Type B pancreatic cell (in vitro differentiated cells): ENCODE data around the gene SLC23A3. TPM values are rescaled to one million over a fixed set of nuclear protein-coding genes. Genes with fewer than 3 reads are reported as not detected.

Source experiments
- DNase-seq: peaks from one replicate; pipeline ENCODE4 v3.0.0; 2021; ENCODE audit warnings: mixed read lengths; ENCODE audit not compliant: unreplicated experiment; ENCODE audit errors: extremely low spot score
- H3K27ac Mint-ChIP-seq: 2 replicates; pipeline ENCODE4 v1.8.0; 2021; ENCODE audit warnings: mild to moderate bottlenecking, mixed read lengths
- H3K27me3 Mint-ChIP-seq: 2 replicates; pipeline ENCODE4 v1.8.0; 2021; ENCODE audit warnings: mixed read lengths
- H3K36me3 Mint-ChIP-seq: 2 replicates; pipeline ENCODE4 v1.8.0; 2021; ENCODE audit warnings: mixed read lengths
- H3K4me1 Mint-ChIP-seq: one replicate; pipeline ENCODE4 v1.8.0; 2021; ENCODE audit warnings: mixed read lengths; ENCODE audit not compliant: unreplicated experiment
- H3K4me3 Mint-ChIP-seq: 2 replicates; pipeline ENCODE4 v1.8.0; 2021; ENCODE audit warnings: mild to moderate bottlenecking, mixed read lengths
- H3K9me3 Mint-ChIP-seq: 2 replicates; pipeline ENCODE4 v1.8.0; 2021; ENCODE audit warnings: mixed read lengths
- total RNA-seq: library from RNA; stranded (reverse); gene quantifications from 2 replicates; pipeline ENCODE4 v1.2.1, GENCODE V29; 2021; ENCODE audit warnings: low replicate concordance
- TF ChIP-seq, protein P1 (sequence below): fragments of 200-600 bp; sonication (generic); conservative IDR thresholded peaks from 2 replicates; pipeline ENCODE4 v1.5.0; 2021; ENCODE audit warnings: antibody characterized with exemption, mild to moderate bottlenecking

The SLC23A3 gene
- total RNA-seq, 1 donor from 2014 or later = 5.5 TPM

DNA sequence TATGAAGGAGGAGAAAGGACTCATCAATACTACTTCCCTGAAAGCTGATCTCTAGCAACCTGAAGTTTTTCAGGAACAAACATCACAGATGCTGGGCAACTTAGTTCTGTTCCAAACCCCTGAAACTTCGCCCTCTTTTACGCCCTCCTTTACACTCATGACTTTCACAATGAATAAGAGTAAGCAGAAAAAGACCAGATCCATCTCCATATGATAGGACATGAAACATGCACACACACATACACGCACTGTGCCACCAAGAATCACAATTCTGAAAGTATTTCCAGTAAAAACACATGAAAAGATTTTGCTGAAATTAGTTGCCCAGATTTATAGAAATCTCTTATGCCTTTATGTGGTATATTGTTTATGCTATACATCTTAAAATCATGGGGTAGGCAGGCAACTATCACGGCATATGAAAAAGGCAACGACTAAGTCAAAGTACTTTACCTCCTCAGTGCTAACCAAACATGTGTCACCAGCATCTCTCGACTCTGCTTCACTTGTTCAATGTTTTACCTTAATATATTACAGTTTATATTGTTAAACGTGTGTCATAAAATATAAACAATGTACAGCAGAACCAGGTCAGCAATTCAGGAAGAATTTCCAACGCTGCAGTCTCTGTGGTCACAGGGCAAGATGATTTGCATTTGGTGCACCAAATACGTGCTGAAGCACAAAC is 57.0 kb downstream of the SLC23A3 start:
- TF ChIP-seq, protein P1, sequence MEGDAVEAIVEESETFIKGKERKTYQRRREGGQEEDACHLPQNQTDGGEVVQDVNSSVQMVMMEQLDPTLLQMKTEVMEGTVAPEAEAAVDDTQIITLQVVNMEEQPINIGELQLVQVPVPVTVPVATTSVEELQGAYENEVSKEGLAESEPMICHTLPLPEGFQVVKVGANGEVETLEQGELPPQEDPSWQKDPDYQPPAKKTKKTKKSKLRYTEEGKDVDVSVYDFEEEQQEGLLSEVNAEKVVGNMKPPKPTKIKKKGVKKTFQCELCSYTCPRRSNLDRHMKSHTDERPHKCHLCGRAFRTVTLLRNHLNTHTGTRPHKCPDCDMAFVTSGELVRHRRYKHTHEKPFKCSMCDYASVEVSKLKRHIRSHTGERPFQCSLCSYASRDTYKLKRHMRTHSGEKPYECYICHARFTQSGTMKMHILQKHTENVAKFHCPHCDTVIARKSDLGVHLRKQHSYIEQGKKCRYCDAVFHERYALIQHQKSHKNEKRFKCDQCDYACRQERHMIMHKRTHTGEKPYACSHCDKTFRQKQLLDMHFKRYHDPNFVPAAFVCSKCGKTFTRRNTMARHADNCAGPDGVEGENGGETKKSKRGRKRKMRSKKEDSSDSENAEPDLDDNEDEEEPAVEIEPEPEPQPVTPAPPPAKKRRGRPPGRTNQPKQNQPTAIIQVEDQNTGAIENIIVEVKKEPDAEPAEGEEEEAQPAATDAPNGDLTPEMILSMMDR = no peak
- Mint-ChIP-seq H3K9me3 (no peaks in the 10 kb centered on the region), H3K4me1 (peaks cover 23% of the 10 kb centered on the region), H3K27ac (peak overlapping the region; percentile 42), H3K27me3 (no peaks in the 10 kb centered on the region), H3K36me3 (no peaks in the 10 kb centered on the region), H3K4me3 (no peak overlapping the region)
- no peak for DNase-seq

DNA sequence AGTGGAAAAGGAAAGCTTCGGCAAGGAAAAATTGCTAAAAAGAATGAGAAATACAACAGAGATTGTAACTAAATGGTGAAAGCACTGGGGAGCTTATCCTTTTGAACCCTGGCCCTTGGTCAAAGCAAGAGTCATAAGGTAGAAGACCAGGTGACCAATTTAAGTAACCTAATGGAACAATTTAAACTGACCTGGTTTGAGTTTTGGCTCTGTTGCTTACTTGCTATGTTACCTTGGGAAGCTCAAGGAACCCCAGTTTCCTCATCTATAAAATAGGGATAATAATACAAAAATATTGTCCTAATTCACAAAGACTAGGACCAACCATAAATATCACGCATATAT is 57.8 kb downstream of the SLC23A3 start:
- TF ChIP-seq, protein P1 = no peak
- H3K4me3 Mint-ChIP-seq = no peak overlapping the region
- peak overlapping the region; percentile 75 for H3K27ac Mint-ChIP-seq
- no peaks in the 10 kb centered on the region for H3K9me3 Mint-ChIP-seq
- no peaks in the 10 kb centered on the region for H3K27me3 Mint-ChIP-seq
- no peaks in the 10 kb centered on the region for H3K36me3 Mint-ChIP-seq
- H3K4me1 Mint-ChIP-seq = peaks cover 23% of the 10 kb centered on the region
- DNase-seq = no peak

Other genes starting within 250 kb of the SLC23A3 start
- 5.9 and 10.0 TPM in 2 replicates for gene CDK5R2, start 210.4 kb downstream of the SLC23A3 start, total RNA-seq
- gene FEV, start 184.8 kb downstream of the SLC23A3 start, total RNA-seq = 12.5 and 51.1 TPM in 2 replicates
- gene CRYBA2, start 176.6 kb downstream of the SLC23A3 start, total RNA-seq = 77.3 and 179 TPM in 2 replicates
- gene CFAP65, start 128.5 kb downstream of the SLC23A3 start, total RNA-seq = 0.29 and 2.1 TPM in 2 replicates
- gene IHH, start 109.1 kb downstream of the SLC23A3 start, total RNA-seq = 10.8 and 13.8 TPM in 2 replicates
- gene NHEJ1, start 9.2 kb downstream of the SLC23A3 start, total RNA-seq = 17.9 and 19.6 TPM in 2 replicates
- 37.8 and 54.0 TPM in 2 replicates for gene CNPPD1, start 6.9 kb upstream of the SLC23A3 start, total RNA-seq
- gene RETREG2, start 8.2 kb upstream of the SLC23A3 start, total RNA-seq = 86.2 and 88.7 TPM in 2 replicates
- 25.9 and 28.2 TPM in 2 replicates for gene ZFAND2B, start 36.8 kb upstream of the SLC23A3 start, total RNA-seq
- 40.4 and 70.7 TPM in 2 replicates for gene ABCB6, start 48.9 kb upstream of the SLC23A3 start, total RNA-seq
- 46.4 and 52.9 TPM in 2 replicates for gene ATG9A, start 59.6 kb upstream of the SLC23A3 start, total RNA-seq
- 58.7 and 58.8 TPM in 2 replicates for gene ANKZF1, start 59.8 kb upstream of the SLC23A3 start, total RNA-seq
- gene GLB1L, start 75.4 kb upstream of the SLC23A3 start, total RNA-seq = 4.4 and 16.1 TPM in 2 replicates
- gene STK16, start 75.5 kb upstream of the SLC23A3 start, total RNA-seq = 34.2 and 37.5 TPM in 2 replicates
- gene TUBA4B, start 83.2 kb upstream of the SLC23A3 start, total RNA-seq = not detected in 2 replicates
- gene TUBA4A, start 83.9 kb upstream of the SLC23A3 start, total RNA-seq = 25.4 and 81.1 TPM in 2 replicates
- gene DNAJB2, start 109.3 kb upstream of the SLC23A3 start, total RNA-seq = 68.5 and 109 TPM in 2 replicates
- gene PTPRN, start 139.4 kb upstream of the SLC23A3 start, total RNA-seq = 17.5 and 35.6 TPM in 2 replicates
- gene RESP18, start 162.7 kb upstream of the SLC23A3 start, total RNA-seq = not detected in 2 replicates
- 54.1 and 56.1 TPM in 2 replicates for gene DNPEP, start 217.9 kb upstream of the SLC23A3 start, total RNA-seq
- gene DES, start 248.3 kb upstream of the SLC23A3 start, total RNA-seq = 1.4 and 9.3 TPM in 2 replicates